Measurements from ENCODE around the gene ARHGAP26. TPM values are rescaled to one million over a fixed set of nuclear protein-coding genes. Genes with fewer than 3 reads are reported as not detected.

ARHGAP26 gene
- total RNA-seq, 4 donors from 2014 or later, result 22.3 to 40.7 (median 28.2) TPM

DNA sequence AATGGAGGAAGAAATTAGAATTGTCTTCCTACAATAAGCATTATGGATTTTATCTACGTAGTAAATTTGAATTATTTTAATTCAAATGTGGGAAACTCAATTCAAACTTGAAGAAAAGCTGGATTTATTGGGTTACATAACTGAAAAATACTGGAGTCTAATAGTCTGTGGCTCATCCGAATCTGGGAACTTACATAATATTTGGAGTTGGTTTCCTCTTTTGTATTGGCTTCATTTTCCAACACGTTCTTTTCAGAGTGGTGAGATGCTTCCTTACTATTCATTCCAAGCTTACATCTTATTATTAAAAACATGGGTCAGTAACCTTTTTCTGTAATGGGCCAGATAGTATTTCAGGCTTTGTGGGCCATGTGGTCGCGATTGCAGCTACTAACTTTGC is 164.8 kb downstream of the ARHGAP26 start:
- TF ChIP-seq, protein P1, sequence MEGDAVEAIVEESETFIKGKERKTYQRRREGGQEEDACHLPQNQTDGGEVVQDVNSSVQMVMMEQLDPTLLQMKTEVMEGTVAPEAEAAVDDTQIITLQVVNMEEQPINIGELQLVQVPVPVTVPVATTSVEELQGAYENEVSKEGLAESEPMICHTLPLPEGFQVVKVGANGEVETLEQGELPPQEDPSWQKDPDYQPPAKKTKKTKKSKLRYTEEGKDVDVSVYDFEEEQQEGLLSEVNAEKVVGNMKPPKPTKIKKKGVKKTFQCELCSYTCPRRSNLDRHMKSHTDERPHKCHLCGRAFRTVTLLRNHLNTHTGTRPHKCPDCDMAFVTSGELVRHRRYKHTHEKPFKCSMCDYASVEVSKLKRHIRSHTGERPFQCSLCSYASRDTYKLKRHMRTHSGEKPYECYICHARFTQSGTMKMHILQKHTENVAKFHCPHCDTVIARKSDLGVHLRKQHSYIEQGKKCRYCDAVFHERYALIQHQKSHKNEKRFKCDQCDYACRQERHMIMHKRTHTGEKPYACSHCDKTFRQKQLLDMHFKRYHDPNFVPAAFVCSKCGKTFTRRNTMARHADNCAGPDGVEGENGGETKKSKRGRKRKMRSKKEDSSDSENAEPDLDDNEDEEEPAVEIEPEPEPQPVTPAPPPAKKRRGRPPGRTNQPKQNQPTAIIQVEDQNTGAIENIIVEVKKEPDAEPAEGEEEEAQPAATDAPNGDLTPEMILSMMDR (IDR thresholded peaks at IDR 0.05), result no peak
- TF ChIP-seq EP300 (IDR thresholded peaks at IDR 0.05), result no peak
- TF ChIP-seq POLR2AphosphoS5 (IDR thresholded peaks at IDR 0.05), result no peak
- no peak for TF ChIP-seq POLR2A (IDR thresholded peaks at IDR 0.05; ENCODE audit: low read depth)
- intact Hi-C loops (cut with DNase I), result no loop called here
- 86% methylated on average over 5 of the region's 5 CpGs for WGBS
- Histone ChIP-seq H3K27me3 (no peaks in the 10 kb centered on the region), H3K9me3 (no peaks in the 10 kb centered on the region), H3K36me3 (peaks cover 0 to 22% (median 9%) of the 10 kb centered on the region in 4 donors), H3K4me1 (peaks cover 30 to 64% (median 30%) of the 10 kb centered on the region in 4 donors), H3K27ac (replicated peaks in 1 of 4) (no peak overlapping the region), H3K4me3 (no peak overlapping the region)
- no peak for DNase-seq (ENCODE audit: extremely low spot score)

DNA sequence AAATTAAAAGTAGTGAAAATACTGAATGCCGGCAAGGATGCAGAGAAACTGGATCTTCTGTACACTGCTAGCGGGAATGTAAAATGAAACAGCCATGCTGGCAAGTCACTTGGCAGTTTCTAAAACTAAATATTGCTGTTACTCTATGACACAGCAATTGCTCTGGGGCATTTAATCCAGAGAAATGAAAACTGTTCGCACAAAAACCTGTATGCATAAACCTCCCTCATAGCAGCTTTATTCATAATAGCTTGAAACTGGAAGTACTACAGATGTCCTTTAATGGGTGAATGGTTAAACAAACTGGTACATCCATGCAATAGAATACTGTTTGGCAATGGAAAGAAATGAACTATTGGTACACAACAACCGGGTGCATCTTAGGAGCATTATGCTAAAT is 167.2 kb downstream of the ARHGAP26 start:
- H3K27ac ChIP-seq (replicated peaks in 1 of 4), result no peak overlapping the region
- H3K36me3 ChIP-seq, result peaks cover 0 to 14% (median 5%) of the 10 kb centered on the region in 4 donors
- 87% methylated on average over 4 of the region's 4 CpGs for WGBS
- no peak for DNase-seq (ENCODE audit: extremely low spot score)
- TF ChIP-seq POLR2A (IDR thresholded peaks at IDR 0.05; ENCODE audit: low read depth), result no peak
- TF ChIP-seq, protein P1 (IDR thresholded peaks at IDR 0.05), result no peak
- no peak for TF ChIP-seq POLR2AphosphoS5 (IDR thresholded peaks at IDR 0.05)
- no peak for TF ChIP-seq EP300 (IDR thresholded peaks at IDR 0.05)
- no peak overlapping the region for H3K4me3 ChIP-seq
- peaks cover 24 to 50% (median 25%) of the 10 kb centered on the region in 4 donors for H3K4me1 ChIP-seq
- no peaks in the 10 kb centered on the region for H3K9me3 ChIP-seq
- intact Hi-C loops (cut with DNase I), result no loop called here
- no peaks in the 10 kb centered on the region for H3K27me3 ChIP-seq

GRCh38 chr5:142938266-142938880 is 168.2 kb downstream of the ARHGAP26 start:
- intact Hi-C loops (cut with DNase I), result no loop called here
- DNase-seq (ENCODE audit: extremely low spot score), result no peak
- H3K27me3 ChIP-seq, result no peaks in the 10 kb centered on the region
- no peak overlapping the region for H3K27ac ChIP-seq (replicated peaks in 1 of 4)
- peaks cover 0 to 5% (median 0%) of the 10 kb centered on the region in 4 donors for H3K36me3 ChIP-seq
- H3K4me3 ChIP-seq, result no peak overlapping the region
- no peak for TF ChIP-seq EP300 (IDR thresholded peaks at IDR 0.05)
- no peak for TF ChIP-seq POLR2A (IDR thresholded peaks at IDR 0.05; ENCODE audit: low read depth)
- TF ChIP-seq POLR2AphosphoS5 (IDR thresholded peaks at IDR 0.05), result no peak
- TF ChIP-seq, protein P1 (IDR thresholded peaks at IDR 0.05), result no peak
- 63% methylated on average over 4 of the region's 4 CpGs for WGBS
- H3K9me3 ChIP-seq, result no peaks in the 10 kb centered on the region
- peaks cover 24 to 45% (median 25%) of the 10 kb centered on the region in 4 donors for H3K4me1 ChIP-seq

DNA sequence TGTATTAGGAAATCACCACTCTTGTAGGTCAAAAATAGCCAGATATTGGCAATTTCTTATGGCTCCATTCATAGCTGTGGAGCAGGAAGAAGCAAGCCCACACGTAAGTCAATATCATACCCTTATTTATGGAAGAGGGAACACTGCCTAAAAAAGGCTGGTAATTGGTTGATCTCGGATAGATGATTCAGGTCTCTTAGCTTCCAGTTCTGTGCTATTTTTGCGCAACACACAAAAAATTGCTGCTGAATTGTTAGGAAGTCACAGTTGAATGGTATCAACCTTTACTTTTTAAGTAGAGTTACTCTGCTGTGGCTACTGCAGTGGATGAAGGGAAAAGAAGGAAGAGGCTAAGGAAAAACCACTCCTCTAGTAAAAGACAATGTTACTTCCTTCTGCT is 168.8 kb downstream of the ARHGAP26 start:
- H3K36me3 ChIP-seq, result no peaks in the 10 kb centered on the region
- peaks cover 20 to 44% (median 22%) of the 10 kb centered on the region in 4 donors for H3K4me1 ChIP-seq
- DNase-seq (ENCODE audit: extremely low spot score), result no peak
- H3K9me3 ChIP-seq, result no peaks in the 10 kb centered on the region
- no peak overlapping the region for H3K4me3 ChIP-seq
- H3K27ac ChIP-seq (replicated peaks in 1 of 4), result no peak overlapping the region
- H3K27me3 ChIP-seq, result no peaks in the 10 kb centered on the region
- intact Hi-C loops (cut with DNase I), result no loop called here
- WGBS, result 78% methylated on average over 3 of the region's 3 CpGs
- TF ChIP-seq EP300 (IDR thresholded peaks at IDR 0.05) (no peak), POLR2A (IDR thresholded peaks at IDR 0.05; ENCODE audit: low read depth) (no peak), POLR2AphosphoS5 (IDR thresholded peaks at IDR 0.05) (no peak)
- TF ChIP-seq, protein P1 (IDR thresholded peaks at IDR 0.05), result no peak

- no peak for DNase-seq (ENCODE audit: extremely low spot score)
- intact Hi-C loops (cut with DNase I), result no loop called here
- 85% methylated on average over 4 of the region's 4 CpGs for WGBS
Measured at GRCh38 chr5:142939884-142940283, 169.7 kb downstream of the ARHGAP26 start.

More at GRCh38 chr5:142939884-142940283, 169.7 kb downstream of the ARHGAP26 start:
- Histone ChIP-seq H3K9me3 (no peaks in the 10 kb centered on the region), H3K27ac (replicated peaks in 1 of 4) (no peak overlapping the region), H3K4me1 (peaks cover 20 to 38% (median 22%) of the 10 kb centered on the region in 4 donors), H3K27me3 (no peaks in the 10 kb centered on the region), H3K4me3 (no peak overlapping the region), H3K36me3 (no peaks in the 10 kb centered on the region)
- peak in 1 of 2 donors; percentile 15 for TF ChIP-seq POLR2AphosphoS5 (IDR thresholded peaks at IDR 0.05)
- no peak for TF ChIP-seq POLR2A (IDR thresholded peaks at IDR 0.05; ENCODE audit: low read depth)
